ENCODE results near the gene EFCAB11.

EFCAB11 gene

GRCh38 chr14:89836830-89837469 lies 117.6 kb downstream of the EFCAB11 start:
- H3K27ac ChIP-seq = no peak overlapping the region

GRCh38 chr14:89833661-89834060 lies 120.9 kb downstream of the EFCAB11 start:
- Histone ChIP-seq H3K27ac (no peak overlapping the region), H3K4me3 (no peak overlapping the region)

More at GRCh38 chr14:89836830-89837469, 117.6 kb downstream of the EFCAB11 start:
- H3K4me3 ChIP-seq = no peak overlapping the region

- Histone ChIP-seq H3K4me3 (no peak overlapping the region), H3K27ac (no peak overlapping the region)
These were observed 121.4 kb downstream of the EFCAB11 start for GRCh38 chr14:89833120-89833532.

- Histone ChIP-seq H3K27ac (no peak overlapping the region), H3K4me3 (no peak overlapping the region)
These were observed 125.9 kb downstream of the EFCAB11 start for GRCh38 chr14:89828471-89829165.

- no peak overlapping the region for H3K27ac ChIP-seq
These were observed 127.3 kb downstream of the EFCAB11 start for GRCh38 chr14:89827265-89827664.

GRCh38 chr14:89826596-89826995 lies 127.9 kb downstream of the EFCAB11 start:
- H3K27ac ChIP-seq = no peak overlapping the region

More at GRCh38 chr14:89827265-89827664, 127.3 kb downstream of the EFCAB11 start:
- no peak overlapping the region for H3K4me3 ChIP-seq

GRCh38 chr14:89823743-89824142 lies 130.8 kb downstream of the EFCAB11 start:
- Histone ChIP-seq H3K4me3 (no peak overlapping the region), H3K27ac (no peak overlapping the region)

More at GRCh38 chr14:89826596-89826995, 127.9 kb downstream of the EFCAB11 start:
- H3K4me3 ChIP-seq = no peak overlapping the region

GRCh38 chr14:89814126-89814525 lies 140.4 kb downstream of the EFCAB11 start:
- Histone ChIP-seq H3K27ac (peak overlapping the region in 3 of 21 experiments; percentile 22 to 49 (median 34)), H3K4me3 (no peak overlapping the region)

GRCh38 chr14:89813617-89814031 lies 140.9 kb downstream of the EFCAB11 start:
- Histone ChIP-seq H3K27ac (peak overlapping the region in 1 of 21 experiments; percentile 34), H3K4me3 (no peak overlapping the region)

GRCh38 chr14:89811954-89812575 lies 142.5 kb downstream of the EFCAB11 start:
- no peak overlapping the region for H3K4me3 ChIP-seq

GRCh38 chr14:89810101-89810500 lies 144.4 kb downstream of the EFCAB11 start:
- Histone ChIP-seq H3K27ac (no peak overlapping the region), H3K4me3 (no peak overlapping the region)

More at GRCh38 chr14:89811954-89812575, 142.5 kb downstream of the EFCAB11 start:
- H3K27ac ChIP-seq = no peak overlapping the region

- no peak overlapping the region for H3K27ac ChIP-seq
- no peak overlapping the region for H3K4me3 ChIP-seq
These were observed 146.6 kb downstream of the EFCAB11 start for GRCh38 chr14:89807892-89808291.

GRCh38 chr14:89807151-89807550 lies 147.4 kb downstream of the EFCAB11 start:
- no peak overlapping the region for H3K4me3 ChIP-seq
- no peak overlapping the region for H3K27ac ChIP-seq

GRCh38 chr14:89806451-89806850 lies 148.1 kb downstream of the EFCAB11 start:
- no peak overlapping the region for H3K27ac ChIP-seq
- H3K4me3 ChIP-seq = no peak overlapping the region

- Histone ChIP-seq H3K4me3 (no peak overlapping the region), H3K27ac (no peak overlapping the region)
These were observed 149.0 kb downstream of the EFCAB11 start for GRCh38 chr14:89805501-89805900.

- no peak overlapping the region for H3K27ac ChIP-seq
These were observed 151.0 kb downstream of the EFCAB11 start for GRCh38 chr14:89803542-89803941.

GRCh38 chr14:89801136-89801535 lies 153.4 kb downstream of the EFCAB11 start:
- H3K4me3 ChIP-seq = no peak overlapping the region
- H3K27ac ChIP-seq = peak overlapping the region in 3 of 21 experiments; percentile 14 to 57 (median 39)

More at GRCh38 chr14:89803542-89803941, 151.0 kb downstream of the EFCAB11 start:
- no peak overlapping the region for H3K4me3 ChIP-seq

GRCh38 chr14:89798212-89798773 lies 156.2 kb downstream of the EFCAB11 start:
- Histone ChIP-seq H3K27ac (no peak overlapping the region), H3K4me3 (no peak overlapping the region)

- no peak overlapping the region for H3K27ac ChIP-seq
- H3K4me3 ChIP-seq = no peak overlapping the region
These were observed 157.4 kb downstream of the EFCAB11 start for GRCh38 chr14:89797148-89797547.

- peak overlapping the region in 3 of 21 experiments; percentile 17 to 74 (median 64) for H3K27ac ChIP-seq
- no peak overlapping the region for H3K4me3 ChIP-seq
These were observed 160.4 kb downstream of the EFCAB11 start for GRCh38 chr14:89794096-89794495.

All from skin epidermis (tissue), 12 donors.